GM12801 (cell line): ENCODE measurements around the gene GLIS1.

Experiments
- CTCF ChIP-seq: IDR thresholded peaks from one replicate; pipeline ENCODE4 v1.5.1; 2011; ENCODE audit warnings: control low read depth; ENCODE audit not compliant: insufficient read length; ENCODE audit errors: extremely low read depth

GLIS1 gene

DNA sequence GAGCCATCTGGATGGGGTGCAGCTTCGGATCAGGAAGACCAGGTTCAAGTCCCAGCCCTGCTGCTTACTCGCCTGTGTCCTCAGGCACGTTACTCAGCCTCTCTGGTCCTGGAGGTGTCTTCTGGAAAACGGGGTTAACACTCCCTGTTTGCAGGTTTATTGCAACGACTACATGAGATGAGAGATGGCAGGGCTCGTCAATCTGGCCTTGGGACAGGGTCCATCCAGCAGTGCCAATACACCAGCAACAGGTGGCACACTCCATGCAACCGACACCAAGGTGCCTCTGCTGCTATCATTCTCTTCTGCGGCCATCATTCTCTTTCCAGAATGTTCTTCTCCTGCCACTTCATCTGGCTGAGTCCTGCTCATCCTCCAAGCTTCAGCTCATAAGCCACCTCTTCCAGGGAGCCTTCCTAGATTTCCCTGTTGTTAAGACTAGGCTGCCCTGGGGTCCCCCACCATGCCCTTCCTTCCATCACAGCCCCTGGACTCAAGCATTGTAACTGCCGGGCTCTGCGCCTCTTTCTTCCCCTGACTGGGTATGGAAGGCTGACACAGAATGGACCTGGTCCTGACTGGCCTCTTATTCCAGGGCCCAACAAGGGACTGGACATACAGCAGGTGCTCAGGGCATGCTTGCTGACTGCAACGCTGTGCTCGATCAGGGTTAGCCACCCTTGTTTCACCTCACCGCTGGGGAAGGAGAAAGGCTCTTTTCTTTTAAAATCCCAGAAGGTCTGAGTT is 192.4 kb downstream of the GLIS1 start:
- no peak for TF ChIP-seq CTCF

DNA sequence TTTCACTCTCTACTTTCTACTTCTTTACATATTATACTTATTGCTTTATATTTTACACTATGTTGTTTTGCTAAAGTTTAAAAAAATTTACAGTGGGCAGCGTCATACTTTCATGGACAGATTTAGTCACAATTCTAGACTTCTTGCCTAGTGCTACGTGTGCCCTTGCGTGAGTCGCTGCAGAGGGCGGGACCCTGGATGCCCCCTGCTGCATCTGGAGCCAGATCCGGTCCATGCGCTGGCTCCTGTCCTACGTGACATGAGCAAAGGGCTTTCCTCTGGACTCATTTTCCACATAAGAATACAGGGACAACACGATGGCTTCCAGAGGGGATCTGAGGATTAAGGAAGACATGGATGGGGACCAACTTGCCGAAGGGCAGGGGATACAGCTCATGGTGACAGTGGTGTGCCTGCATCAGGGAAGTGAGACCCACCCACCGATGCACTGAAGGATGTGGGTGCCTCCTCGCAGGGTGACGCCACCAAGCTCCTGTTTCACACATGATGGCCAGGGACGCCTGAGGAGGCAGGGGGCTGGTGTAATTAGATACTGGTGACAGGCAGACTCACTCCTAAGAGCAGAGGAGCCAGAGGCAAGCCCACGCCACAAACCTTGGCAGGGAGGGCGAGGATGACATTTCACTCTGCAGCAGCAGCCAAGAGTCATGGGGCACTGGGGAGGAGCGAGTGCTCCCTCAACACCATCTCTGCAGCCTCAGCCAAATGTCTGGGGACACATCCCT is 193.1 kb downstream of the GLIS1 start:
- no peak for TF ChIP-seq CTCF

GRCh38 chr1:53544728-53545515 is 194.0 kb downstream of the GLIS1 start:
- no peak for TF ChIP-seq CTCF

DNA sequence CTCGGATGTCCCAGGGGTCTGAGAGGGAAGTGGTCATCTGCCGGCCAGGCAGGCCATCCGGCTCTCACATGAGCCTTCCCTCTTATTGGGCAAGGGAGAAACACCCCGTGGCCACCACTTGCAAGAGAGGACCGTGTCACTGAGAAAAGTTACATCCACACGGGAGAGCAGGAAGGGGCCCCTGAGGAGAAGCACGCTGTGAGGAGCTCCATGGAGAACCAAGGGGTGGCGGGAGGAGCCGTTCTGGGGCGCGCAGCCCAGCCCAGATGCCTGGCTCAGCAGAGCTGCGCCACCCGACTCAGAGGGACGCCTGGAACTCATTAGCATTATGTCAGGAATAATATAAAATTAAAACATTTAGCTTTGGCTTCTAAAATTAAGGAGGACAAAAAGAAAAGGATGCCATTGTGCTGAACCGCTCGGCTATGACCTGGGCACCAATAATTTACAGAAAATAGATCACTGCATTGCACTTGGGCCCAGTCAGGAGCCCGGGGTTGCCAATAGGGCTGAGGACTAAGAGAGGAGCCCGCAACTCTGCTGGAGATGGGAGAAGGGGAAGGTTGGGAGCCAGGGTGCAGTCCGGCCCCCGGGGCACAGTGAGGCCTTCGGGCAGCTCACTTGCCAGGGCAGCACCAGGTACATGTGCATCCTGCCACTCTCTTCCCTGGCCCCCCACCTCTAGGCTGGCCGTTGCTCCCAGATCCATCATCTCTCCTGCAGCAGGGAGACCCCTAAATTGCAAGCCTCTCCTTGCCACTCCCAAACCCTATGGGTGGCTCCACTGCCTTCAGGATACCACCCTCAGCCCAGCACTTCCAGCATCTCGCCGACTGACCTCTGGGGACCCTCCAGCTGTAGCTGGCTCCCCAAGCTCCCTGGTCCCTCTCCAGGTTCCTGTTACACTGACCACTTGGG is 194.9 kb downstream of the GLIS1 start:
- no peak for TF ChIP-seq CTCF

DNA sequence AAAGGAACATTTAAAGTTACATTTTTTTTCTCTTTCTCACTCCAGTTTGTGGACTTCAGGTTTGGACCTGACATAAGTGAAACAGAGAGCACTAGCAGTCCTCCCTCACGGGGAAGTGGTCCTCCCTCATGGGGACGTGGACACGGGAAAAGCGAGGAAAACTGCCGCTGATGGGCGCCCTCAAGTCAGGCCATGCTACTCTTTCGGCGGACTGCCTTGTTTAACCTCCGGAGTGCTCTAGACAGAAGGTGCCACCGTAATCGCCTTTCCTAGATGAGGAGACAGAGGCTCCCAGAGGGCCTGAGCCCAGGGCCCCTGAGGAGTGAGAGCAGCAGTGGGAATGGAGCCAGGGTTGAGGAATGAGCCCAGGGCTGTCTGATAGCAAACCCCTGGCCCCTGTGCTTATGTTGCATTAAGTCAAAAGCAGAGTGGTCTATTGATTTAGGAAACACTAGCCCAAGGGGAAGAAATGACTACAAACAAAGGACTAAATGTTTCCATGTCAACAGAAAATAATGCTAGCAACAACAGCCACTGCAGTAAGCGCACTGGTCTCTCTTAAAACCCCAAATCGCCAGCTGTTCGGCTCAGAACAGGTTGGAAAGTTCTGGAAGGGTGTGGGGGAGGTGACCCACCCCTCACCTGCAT is 195.7 kb downstream of the GLIS1 start:
- no peak for TF ChIP-seq CTCF

- no peak for TF ChIP-seq CTCF
These were observed 196.4 kb downstream of the GLIS1 start for GRCh38 chr1:53542551-53542950.
